ENCODE measurements around the gene CENPF.
"Not testable (repeated sequence)": the region's sequence is repeated elsewhere in the genome, so short reads cannot be mapped to it uniquely, and the experiment has no call there.

DNA sequence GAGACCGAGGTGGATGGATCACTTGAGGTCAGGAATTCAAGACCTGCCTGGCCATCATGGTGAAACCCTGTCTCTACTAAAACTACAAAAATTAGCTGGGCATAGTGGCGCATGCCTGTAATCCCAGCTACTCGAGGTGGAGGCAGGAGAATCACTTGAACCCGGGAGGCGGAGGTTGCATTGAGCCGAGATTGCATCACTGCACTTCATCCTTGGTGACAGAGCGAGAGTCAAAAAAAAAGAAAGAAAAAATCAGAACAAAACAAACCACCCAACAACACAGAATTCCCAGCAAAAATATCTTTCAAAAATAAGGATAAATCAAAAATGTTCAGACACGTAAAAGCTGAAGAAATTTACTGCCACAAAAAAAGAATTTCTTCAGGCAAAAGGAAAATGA is 11.1 kb upstream of the CENPF start:
- TF ChIP-seq, protein P1, sequence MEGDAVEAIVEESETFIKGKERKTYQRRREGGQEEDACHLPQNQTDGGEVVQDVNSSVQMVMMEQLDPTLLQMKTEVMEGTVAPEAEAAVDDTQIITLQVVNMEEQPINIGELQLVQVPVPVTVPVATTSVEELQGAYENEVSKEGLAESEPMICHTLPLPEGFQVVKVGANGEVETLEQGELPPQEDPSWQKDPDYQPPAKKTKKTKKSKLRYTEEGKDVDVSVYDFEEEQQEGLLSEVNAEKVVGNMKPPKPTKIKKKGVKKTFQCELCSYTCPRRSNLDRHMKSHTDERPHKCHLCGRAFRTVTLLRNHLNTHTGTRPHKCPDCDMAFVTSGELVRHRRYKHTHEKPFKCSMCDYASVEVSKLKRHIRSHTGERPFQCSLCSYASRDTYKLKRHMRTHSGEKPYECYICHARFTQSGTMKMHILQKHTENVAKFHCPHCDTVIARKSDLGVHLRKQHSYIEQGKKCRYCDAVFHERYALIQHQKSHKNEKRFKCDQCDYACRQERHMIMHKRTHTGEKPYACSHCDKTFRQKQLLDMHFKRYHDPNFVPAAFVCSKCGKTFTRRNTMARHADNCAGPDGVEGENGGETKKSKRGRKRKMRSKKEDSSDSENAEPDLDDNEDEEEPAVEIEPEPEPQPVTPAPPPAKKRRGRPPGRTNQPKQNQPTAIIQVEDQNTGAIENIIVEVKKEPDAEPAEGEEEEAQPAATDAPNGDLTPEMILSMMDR (IDR thresholded peaks at IDR 0.05; ENCODE audit: low read depth, low read length, poor library complexity, severe bottlenecking), result not testable (repeated sequence)
- not testable (repeated sequence) for TF ChIP-seq EZH2phosphoT487 (IDR thresholded peaks at IDR 0.05; ENCODE audit: borderline replicate concordance, low read length)
